HG02943 (cell line): ENCODE measurements around the gene LGI1.

Experiments
- ATAC-seq: cut with Tn5 transposase; IDR thresholded peaks from one replicate; pipeline ENCODE4 v1.9.1; 2021; ENCODE audit warnings: mild to moderate bottlenecking, low read depth, moderate library complexity; ENCODE audit not compliant: unreplicated experiment

LGI1 gene

DNA sequence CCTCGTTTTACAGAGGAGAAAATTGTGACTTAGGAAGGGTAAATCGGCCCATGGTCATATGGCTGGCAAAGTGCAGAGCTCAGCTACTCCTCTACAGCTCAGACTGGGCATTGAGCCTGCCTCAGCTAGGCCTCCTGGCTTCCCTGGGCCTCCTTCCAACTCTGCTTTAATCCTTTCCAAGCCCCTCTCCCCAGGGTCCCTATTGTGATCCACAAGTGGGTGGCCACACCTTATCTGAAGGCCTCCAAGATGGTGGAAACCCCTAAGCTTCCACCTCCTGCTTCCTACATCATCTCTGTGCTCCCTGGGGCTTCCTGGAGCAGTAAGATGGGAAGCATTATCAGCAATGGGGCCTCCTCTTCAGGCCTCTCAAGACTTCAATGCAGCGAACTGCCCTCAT lies 3.0 kb upstream of the LGI1 start:
- ATAC-seq = no peak

- ATAC-seq = no peak
Measured at GRCh38 chr10:93755443-93756116, 2.2 kb upstream of the LGI1 start.

DNA sequence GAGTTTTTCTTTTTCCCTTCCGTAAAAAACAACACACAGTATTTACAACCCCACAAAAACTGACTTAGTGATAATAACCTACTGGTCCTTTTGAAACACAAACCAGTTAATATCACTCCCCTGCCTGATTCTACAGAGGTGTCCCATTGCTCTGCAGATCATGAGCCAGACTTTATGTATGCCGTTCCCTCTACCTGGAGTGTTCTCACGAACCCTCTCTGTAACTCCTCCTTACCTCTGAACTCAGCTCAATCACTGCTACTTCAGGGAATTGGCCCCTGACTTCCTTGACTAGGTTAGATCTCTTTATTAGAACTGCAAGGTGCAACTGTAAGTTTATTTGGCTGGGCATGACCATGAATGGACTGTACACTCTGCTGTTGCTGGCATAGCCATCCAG lies 1.6 kb upstream of the LGI1 start:
- ATAC-seq = no peak

DNA sequence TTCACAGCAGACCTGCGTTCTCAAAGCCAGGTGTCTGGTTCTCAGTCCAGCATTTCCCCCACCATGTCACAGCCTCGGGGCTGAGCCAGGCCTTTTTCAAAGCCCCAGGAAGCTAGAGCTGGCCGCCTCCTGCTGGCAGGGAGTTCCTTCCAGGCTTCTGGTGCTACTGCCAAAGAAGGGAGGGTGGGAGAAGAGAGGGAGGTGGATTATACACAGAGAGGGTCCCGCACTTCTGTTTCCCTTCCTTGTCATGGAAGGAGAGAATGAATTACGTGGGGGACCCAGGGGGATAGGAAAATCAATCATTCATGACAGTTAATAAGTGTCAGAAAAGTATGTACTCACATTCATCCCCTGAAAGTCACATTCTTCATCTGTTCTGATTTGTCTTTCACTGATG lies 600 bp upstream of the LGI1 start:
- ATAC-seq = no peak

DNA sequence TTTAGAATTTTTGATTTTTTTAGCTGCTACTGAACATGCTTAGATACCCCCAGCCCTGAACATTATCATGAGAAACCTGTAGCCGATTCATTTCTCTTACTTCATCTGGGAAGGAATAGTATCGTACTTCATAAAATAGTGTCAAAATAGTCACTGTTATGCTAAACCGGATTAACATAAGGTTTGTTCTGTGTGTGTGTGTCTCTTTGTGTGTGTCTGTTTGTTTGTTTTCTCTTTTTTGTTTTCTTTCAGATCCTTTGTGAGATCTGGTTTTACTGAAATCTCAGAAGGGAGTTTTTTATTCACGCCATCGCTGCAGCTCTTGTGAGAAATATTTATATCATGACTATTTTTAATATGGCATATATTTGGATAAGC lies 761 bp downstream of the LGI1 start:
- no peak for ATAC-seq

GRCh38 chr10:93758891-93759410 lies 1.2 kb downstream of the LGI1 start:
- ATAC-seq = no peak

DNA sequence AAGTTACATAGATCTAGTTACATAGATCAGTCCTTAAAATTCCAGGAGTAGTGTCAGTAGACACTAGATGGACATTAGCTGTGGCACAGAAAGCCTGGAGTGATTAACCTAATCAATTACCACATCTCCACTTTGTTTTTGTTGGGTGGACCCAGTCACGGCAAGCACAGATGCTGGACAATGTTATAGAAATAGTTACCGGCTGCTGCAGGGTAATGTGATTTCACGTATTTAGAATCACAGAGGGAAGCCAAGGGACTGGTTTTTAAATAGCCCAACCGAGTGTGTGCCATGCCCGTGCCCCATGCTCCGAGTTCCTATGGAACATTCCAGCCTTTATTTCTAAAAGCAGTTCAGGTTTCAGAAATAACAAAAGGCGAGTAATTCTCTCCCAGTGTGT lies 2.8 kb downstream of the LGI1 start:
- no peak for ATAC-seq

DNA sequence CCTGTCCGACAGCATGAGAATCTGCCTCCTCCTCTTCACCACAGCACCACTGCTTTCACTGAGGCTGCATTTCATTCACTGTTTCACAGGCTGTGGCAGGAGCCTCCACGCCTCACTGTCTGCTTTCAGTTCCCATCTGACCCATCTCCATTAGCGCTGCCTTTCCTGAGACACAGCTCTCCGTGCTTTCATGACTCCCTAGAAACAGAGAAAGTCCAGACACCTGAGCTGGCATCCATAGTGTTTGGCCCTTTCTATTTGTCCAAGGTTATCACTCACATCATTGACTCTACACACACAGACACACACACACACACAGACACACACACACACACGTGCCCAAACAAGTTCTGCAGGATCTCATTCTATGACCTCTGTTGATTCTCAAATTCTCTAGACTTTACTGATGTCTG lies 5.2 kb downstream of the LGI1 start:
- ATAC-seq = no peak

- ATAC-seq = no peak
Measured at GRCh38 chr10:93766918-93767317, 9.2 kb downstream of the LGI1 start.

DNA sequence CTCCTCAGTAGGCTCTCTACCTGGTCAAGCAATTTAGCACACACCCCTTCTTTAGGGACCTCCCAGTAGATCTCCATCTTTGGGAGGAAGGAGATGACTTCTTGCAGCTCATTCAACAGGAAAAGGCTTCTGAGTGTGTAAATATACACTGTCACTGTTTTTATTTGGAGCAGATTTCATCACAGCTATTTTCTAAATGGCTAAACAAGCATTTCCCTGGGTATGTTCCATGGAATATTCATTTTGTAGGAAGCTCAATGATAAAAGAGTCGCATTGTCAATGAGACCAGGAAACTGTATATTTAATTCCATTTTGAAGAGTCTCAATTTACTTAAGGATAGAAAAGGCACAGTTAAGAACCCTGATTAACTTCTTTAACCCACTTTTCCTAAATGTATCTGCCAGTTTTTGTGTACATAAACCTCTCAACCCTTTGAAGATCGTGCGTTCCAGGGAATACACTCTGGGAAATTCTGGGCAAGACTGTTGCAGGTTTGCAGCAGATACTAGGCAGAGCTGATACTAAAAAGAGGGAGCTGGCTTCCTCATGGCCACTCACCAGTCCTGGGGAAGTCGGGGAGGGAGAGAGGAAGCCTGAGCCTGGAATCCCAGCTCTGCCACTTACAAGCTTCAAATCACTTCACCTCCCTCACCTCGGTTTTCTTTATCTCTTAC lies 10.1 kb downstream of the LGI1 start:
- ATAC-seq = no peak

- no peak for ATAC-seq
Measured at GRCh38 chr10:93768892-93769291, 11.2 kb downstream of the LGI1 start.

DNA sequence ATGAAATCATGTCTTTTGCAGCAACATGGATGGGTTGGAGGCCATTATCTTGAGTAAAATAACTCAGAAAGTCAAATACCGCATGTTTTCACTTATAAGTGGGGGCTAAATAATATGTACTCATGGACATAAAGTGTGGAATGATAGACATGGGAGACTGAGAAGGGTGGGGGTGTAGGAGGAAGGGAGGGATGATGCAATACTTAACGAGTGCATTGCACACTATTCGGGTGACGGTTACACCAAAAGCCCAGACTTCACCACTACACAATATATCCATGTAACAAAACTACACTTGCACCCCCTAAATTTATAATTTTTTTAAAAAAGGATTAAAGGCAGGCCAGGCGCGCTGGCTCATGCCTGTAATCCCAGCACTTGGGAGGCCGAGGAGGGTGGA lies 13.6 kb downstream of the LGI1 start:
- ATAC-seq = no peak

DNA sequence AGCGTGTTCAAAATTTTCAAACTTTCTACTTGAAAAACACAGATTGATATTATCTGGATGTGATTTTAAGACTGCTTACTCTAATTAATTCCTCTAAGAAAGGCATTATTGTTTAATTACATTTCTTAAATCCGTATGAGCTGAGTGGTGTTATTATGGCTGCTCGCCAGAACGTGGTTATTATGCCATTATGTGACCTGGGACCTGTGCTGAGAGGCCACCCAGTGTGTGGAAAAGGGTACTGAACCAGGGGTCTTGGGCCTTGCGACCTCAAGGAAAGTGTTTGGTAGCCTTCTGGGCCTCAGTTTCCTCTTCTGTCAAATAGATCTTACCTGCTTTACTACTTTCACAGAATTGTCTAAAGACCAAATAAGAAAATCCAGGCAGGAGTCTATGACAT lies 15.4 kb downstream of the LGI1 start:
- no peak for ATAC-seq

GRCh38 chr10:93773705-93774104 lies 16.0 kb downstream of the LGI1 start:
- ATAC-seq = no peak

DNA sequence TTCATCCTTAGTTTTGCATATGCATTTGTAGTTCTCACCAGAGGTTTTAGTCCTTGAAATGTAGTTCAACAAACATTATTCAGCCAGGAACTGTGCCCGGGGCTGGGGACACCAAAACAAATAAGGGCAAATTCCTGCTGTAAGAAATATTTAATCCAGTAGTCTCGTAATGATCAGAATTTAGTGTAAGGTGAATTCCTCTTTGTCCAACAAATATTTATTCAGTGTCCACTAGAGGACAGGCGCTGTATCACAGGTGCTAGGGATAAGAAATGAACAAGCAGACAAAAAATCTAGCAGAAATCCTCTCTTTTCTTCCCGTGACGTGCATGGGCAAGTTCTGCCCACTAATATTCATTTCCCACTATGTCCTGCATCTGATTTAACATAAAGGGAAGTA lies 17.6 kb downstream of the LGI1 start:
- ATAC-seq = no peak

- ATAC-seq = no peak
Measured at GRCh38 chr10:93777092-93777491, 19.4 kb downstream of the LGI1 start.

GRCh38 chr10:93784059-93784458 lies 26.3 kb downstream of the LGI1 start:
- no peak for ATAC-seq

- no peak for ATAC-seq
Measured at GRCh38 chr10:93788413-93789208, 30.9 kb downstream of the LGI1 start.

GRCh38 chr10:93790439-93790838 lies 32.7 kb downstream of the LGI1 start:
- ATAC-seq = no peak

DNA sequence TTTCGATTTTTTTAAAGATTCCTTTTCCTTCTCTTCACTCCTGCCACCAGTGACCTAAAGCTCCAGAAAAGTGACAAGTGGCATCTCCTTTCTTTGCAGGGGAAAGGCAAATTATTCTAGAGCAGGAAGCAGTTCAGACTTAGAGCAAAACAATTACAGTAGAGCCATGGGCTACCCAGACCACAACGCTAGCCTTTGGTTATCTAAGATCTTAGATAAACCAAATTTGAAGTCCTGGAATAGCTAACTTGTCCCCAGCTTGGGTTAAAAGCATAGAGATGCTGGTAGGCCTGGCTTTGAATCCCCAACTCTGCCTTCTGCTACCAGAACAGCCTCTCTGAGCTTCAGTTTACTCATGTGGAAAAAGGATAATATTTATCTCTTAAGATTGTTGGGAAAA lies 38.4 kb downstream of the LGI1 start:
- ATAC-seq = no peak

DNA sequence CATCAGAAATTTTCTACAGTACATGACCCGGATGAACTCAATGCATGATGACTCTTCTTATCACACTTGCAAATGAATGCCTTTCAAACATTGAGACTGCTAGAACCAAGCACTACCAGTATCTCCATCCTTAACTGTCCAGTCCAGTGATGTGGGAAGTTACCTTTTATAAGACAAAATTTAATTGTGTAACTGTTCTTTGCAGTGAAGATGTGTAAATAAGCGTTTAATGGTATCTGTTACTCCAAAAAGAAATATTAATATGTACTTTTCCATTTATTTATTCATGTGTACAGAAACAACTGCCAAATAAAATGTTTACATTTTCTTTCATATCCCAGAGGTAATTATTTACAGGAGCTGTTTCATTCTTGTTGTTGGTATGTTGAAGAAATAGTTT lies 40.1 kb downstream of the LGI1 start:
- no peak for ATAC-seq
